Skeletal muscle tissue (tissue), 4 donors: Measurements from ENCODE around the gene KIF26B. TPM values are rescaled to one million over a fixed set of nuclear protein-coding genes. Genes with fewer than 3 reads are reported as not detected.

Experiments used
- H3K27ac ChIP-seq: one replicate; pipeline ENCODE4 v1.7.0; 2013; ENCODE audit warnings: mild to moderate bottlenecking, low read depth, low read length, inconsistent platforms
- H3K27me3 ChIP-seq, 3 donors: one replicate each; pipeline ENCODE4 v1.7.0; 2013; ENCODE audit warnings: low read length in 3 of 3; ENCODE audit not compliant: control insufficient read depth in 3 of 3, insufficient read depth in 3 of 3
- H3K36me3 ChIP-seq, 3 donors: one replicate each; pipeline ENCODE4 v1.7.0; 2013; ENCODE audit warnings: low read length in 3 of 3; ENCODE audit not compliant: control insufficient read depth in 3 of 3, insufficient read depth in 3 of 3
- H3K4me1 ChIP-seq, 3 donors: one replicate each; pipeline ENCODE4 v1.7.0; 2013; ENCODE audit warnings: low read length in 3 of 3, mild to moderate bottlenecking in 3 of 3; ENCODE audit not compliant: control insufficient read depth in 3 of 3, insufficient read depth in 3 of 3
- H3K4me3 ChIP-seq, 3 donors: one replicate each; pipeline ENCODE4 v1.7.0; 2013; ENCODE audit warnings: low read length in 3 of 3
- H3K9ac ChIP-seq, 3 donors: one replicate each; pipeline ENCODE4 v1.7.0; 2013; ENCODE audit warnings: low read length in 3 of 3, mild to moderate bottlenecking in 3 of 3, moderate library complexity in 2 of 3, low read depth in 1 of 3
- H3K9me3 ChIP-seq, 3 donors: one replicate each; pipeline ENCODE4 v1.7.0; 2013; ENCODE audit warnings: low read length in 3 of 3; ENCODE audit not compliant: control insufficient read depth in 3 of 3
- total RNA-seq: library from RNA; depleted of rRNA; stranded (reverse); fragments of >200 nt; gene quantifications from one replicate; pipeline ENCODE4 v1.2.3, GENCODE V29; 2014
- donor health status: Osteomylitis.

Gene KIF26B
- total RNA-seq, 1 donor from 2014 or later, result 0.52 TPM

- Histone ChIP-seq H3K27me3 (peaks cover 0 to 3% (median 3%) of the 10 kb centered on the region in 3 donors), H3K27ac (no peak overlapping the region), H3K4me1 (no peaks in the 10 kb centered on the region), H3K9ac (no peak overlapping the region), H3K36me3 (no peaks in the 10 kb centered on the region), H3K9me3 (no peaks in the 10 kb centered on the region), H3K4me3 (no peak overlapping the region)
Measured at GRCh38 chr1:245587435-245588115, 432.8 kb downstream of the KIF26B start.

DNA sequence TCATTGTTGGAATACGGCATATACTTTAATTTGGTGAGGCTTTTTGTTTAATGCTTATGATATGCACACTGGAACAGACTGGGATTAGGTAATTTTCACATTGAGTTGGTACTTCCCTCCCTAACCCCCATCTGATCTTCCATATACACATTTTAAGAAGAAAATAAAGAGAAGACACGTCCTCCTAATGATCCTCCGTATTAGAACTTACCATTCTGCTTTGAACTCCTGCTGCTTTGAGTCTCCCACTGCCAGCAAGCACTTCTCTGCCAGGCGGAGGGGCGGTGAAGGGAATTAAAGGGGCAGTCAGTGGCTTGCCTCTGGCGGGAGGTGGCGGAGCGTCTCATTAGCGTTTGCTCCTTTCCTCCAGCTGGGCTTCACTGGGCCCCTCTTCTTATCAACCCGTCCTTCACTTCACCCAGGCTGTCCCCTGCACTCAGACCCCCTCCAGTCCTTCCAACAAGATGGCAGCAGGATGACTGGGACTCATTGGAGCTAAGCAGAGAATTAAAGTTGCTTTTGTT, 433.4 kb downstream of the KIF26B start:
- H3K9me3 ChIP-seq, result no peaks in the 10 kb centered on the region
- H3K36me3 ChIP-seq, result no peaks in the 10 kb centered on the region
- H3K4me3 ChIP-seq, result no peak overlapping the region
- H3K9ac ChIP-seq, result no peak overlapping the region
- H3K27ac ChIP-seq, result no peak overlapping the region
- H3K4me1 ChIP-seq, result no peaks in the 10 kb centered on the region
- H3K27me3 ChIP-seq, result peaks cover 0 to 3% (median 2%) of the 10 kb centered on the region in 3 donors

- Histone ChIP-seq H3K27ac (no peak overlapping the region), H3K4me3 (no peak overlapping the region), H3K9ac (no peak overlapping the region), H3K4me1 (no peaks in the 10 kb centered on the region), H3K27me3 (peaks cover 0 to 3% (median 0%) of the 10 kb centered on the region in 3 donors), H3K9me3 (no peaks in the 10 kb centered on the region), H3K36me3 (no peaks in the 10 kb centered on the region)
Measured at GRCh38 chr1:245589316-245589715, 434.5 kb downstream of the KIF26B start.

- peaks cover 0 to 3% (median 0%) of the 10 kb centered on the region in 3 donors for H3K27me3 ChIP-seq
- H3K9ac ChIP-seq, result no peak overlapping the region
- no peak overlapping the region for H3K27ac ChIP-seq
- no peaks in the 10 kb centered on the region for H3K4me1 ChIP-seq
- H3K9me3 ChIP-seq, result no peaks in the 10 kb centered on the region
- H3K36me3 ChIP-seq, result no peaks in the 10 kb centered on the region
- no peak overlapping the region for H3K4me3 ChIP-seq
Measured at GRCh38 chr1:245589906-245590305, 435.1 kb downstream of the KIF26B start.

GRCh38 chr1:245590726-245591125, 435.9 kb downstream of the KIF26B start:
- Histone ChIP-seq H3K4me1 (no peaks in the 10 kb centered on the region), H3K36me3 (no peaks in the 10 kb centered on the region), H3K27ac (no peak overlapping the region), H3K9ac (no peak overlapping the region), H3K9me3 (no peaks in the 10 kb centered on the region), H3K27me3 (peaks cover 0 to 3% (median 0%) of the 10 kb centered on the region in 3 donors), H3K4me3 (no peak overlapping the region)

DNA sequence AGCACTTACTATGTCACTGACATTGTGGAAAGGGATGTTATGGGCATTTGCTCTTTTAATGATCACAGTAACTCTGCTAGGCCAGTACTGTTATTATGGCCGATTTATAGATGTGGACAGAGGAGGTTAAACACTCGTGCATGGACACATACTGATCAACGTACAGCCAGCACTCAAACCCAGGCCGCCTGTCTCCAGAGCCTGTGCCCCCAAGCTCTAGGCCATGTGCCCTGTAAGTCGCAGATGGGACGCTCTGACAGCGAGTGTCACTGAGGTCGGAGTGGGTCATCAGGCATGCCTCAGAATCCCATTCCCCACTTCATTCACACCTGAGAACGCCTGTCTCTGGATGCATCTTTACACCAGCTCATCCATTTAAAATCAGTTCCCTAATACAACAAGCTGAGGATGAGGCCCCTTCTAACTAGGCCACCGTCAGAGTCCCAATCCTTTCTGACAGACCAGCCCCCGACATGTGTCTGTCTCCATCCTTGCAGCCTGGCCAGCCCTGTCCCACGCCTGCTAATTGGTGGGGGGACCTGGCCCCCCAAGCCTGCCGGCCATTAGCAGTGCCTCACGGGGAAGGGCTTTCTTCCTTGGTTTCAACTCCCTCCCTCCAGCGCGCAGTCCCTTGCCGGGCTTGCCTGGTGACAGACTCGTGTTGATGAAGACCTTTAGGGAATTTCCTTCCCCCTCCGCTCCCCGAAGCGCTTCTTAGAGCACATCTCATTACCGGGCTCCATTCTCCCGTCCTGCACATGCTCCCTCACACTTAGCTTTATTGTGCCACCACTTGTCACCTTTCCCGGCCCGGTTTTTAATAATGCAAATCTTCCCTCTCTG, 436.8 kb downstream of the KIF26B start:
- Histone ChIP-seq H3K9ac (no peak overlapping the region), H3K4me1 (no peaks in the 10 kb centered on the region), H3K36me3 (no peaks in the 10 kb centered on the region), H3K27me3 (peaks cover 0 to 3% (median 0%) of the 10 kb centered on the region in 3 donors), H3K27ac (no peak overlapping the region), H3K9me3 (no peaks in the 10 kb centered on the region), H3K4me3 (no peak overlapping the region)

DNA sequence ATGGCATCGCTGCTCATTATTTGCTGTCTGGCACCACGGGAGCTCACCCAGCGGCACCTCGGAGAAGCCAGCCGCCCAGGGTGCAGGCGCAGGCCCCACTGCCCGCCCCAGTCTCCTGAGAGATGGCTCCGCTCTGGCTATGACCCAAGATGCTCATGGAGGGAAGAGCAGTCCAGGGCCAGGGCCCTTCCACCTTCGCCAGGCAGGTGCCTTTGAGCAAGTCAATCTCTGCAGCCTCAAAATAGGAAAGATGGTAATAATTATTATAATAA, 437.3 kb downstream of the KIF26B start:
- Histone ChIP-seq H3K9me3 (no peaks in the 10 kb centered on the region), H3K9ac (no peak overlapping the region), H3K4me1 (no peaks in the 10 kb centered on the region), H3K27me3 (peaks cover 0 to 3% (median 0%) of the 10 kb centered on the region in 3 donors), H3K36me3 (no peaks in the 10 kb centered on the region), H3K27ac (no peak overlapping the region), H3K4me3 (no peak overlapping the region)

GRCh38 chr1:245598524-245599305, 443.9 kb downstream of the KIF26B start:
- Histone ChIP-seq H3K36me3 (no peaks in the 10 kb centered on the region), H3K4me1 (peaks cover 6 to 8% (median 7%) of the 10 kb centered on the region in 3 donors), H3K9ac (peak overlapping the region in 1 of 3 donors; percentile 25), H3K27me3 (peaks cover 0 to 6% (median 0%) of the 10 kb centered on the region in 3 donors), H3K4me3 (peak overlapping the region in 2 of 3 donors; percentile 20 to 45), H3K27ac (peak overlapping the region; percentile 28), H3K9me3 (no peaks in the 10 kb centered on the region)

DNA sequence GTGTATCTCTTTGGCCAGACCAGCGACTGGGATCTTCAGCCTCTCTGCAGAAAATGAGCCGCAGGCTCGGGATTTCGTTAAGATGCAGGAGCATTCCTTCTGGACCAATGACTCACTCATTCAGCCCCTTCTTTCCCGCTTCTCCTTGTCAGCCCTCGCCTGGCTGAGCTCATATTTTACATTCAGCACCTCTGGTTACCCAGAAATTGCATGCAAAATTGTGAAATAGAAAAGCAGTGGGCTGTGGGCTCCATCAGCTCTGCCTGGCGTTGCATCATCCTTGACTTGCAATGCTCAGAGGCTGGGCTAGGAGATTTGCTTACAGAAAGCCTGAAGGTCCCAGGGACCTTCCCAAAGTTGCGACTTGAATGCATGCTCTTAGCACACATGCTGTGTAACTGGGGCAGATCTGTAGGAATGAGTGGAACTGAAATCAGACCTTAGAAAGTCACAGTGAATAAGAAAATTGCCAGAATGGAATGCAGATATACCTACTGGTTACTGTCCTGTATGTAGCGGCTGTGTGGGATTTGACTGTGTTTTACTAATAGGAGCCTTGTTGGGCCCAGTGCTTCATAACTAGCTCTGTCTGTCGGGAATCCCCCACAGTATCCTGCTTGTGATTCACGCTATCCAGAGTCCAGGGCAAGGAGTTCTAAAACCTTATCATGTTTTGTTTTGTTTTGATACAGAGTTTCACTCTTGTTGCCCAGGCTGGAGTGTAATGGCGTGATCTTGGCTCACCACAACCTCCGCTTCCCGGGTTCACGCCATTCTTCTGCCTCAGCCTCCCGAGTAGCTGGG, 444.8 kb downstream of the KIF26B start:
- peaks cover 6 to 8% (median 7%) of the 10 kb centered on the region in 3 donors for H3K4me1 ChIP-seq
- no peak overlapping the region for H3K9ac ChIP-seq
- no peaks in the 10 kb centered on the region for H3K9me3 ChIP-seq
- peak overlapping the region; percentile 28 for H3K27ac ChIP-seq
- H3K4me3 ChIP-seq, result no peak overlapping the region
- peaks cover 0 to 6% (median 0%) of the 10 kb centered on the region in 3 donors for H3K27me3 ChIP-seq
- no peaks in the 10 kb centered on the region for H3K36me3 ChIP-seq
